ENCODE measurements around the gene FYCO1.
A peak's percentile ranks its signal among the peaks of the same experiment; 100 is the strongest.

FYCO1 gene

DNA sequence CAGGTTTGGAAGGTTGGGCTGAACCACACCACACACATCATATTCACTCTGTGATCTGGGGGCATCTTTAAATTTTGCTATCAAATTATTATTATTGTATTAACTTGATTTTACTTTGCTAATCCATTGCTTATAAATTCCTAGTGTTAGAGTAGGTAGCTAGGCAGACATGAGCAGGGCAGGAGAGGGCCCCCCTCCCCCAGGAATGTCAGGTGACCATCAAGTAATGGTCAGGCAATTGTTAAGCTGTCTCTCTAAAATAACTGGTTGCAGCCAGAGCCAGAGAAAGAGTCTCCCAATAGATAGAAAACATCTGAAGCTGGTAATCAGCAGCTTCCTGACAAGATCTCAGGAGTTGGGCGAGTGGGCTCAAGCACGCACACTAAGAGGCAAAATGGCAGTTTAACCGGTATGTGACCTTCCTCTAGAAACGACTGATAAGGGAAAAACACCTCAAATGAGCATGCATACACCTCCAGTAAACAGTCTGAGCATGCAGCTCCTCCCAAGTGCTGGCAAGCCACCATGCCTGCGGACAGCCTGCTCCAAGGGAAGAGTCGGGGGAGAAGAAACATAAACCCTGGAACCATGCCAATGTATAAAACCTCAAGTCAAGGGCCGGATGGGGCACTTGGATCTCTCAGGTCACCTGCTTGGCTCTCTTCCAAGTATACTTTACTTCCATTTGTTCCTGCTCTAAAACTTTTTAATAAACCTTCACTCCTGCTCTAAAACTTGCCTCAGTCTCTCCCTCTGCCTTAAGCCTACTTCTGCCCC is 55.4 kb downstream of the FYCO1 start:
- Histone ChIP-seq H3K79me2 (ENCODE audit: insufficient read depth, low read length) (no peaks in the 10 kb centered on the region), H3K9ac (ENCODE audit: low read depth, low read length, poor library complexity, severe bottlenecking) (no peak overlapping the region), H3K9me3 (ENCODE audit: insufficient read depth, low read depth, low read length) (no peaks in the 10 kb centered on the region), H3K4me2 (ENCODE audit: low read depth, low read length, poor library complexity, severe bottlenecking) (no peak overlapping the region), H4K20me1 (ENCODE audit: insufficient read depth, low read length, poor library complexity, severe bottlenecking) (no peaks in the 10 kb centered on the region), H3F3A (ENCODE audit: low read depth) (no peaks in the 10 kb centered on the region), H2AFZ (ENCODE audit: low read length) (no peak overlapping the region), H3K4me3 (ENCODE audit: low read length, poor library complexity, severe bottlenecking) (no peak overlapping the region), H3K27me3 (ENCODE audit: insufficient read depth, low read length, poor library complexity, severe bottlenecking) (no peaks in the 10 kb centered on the region), H3K4me1 (ENCODE audit: insufficient read depth, low read length, poor library complexity, severe bottlenecking) (peaks cover 26% of the 10 kb centered on the region), H3K9me2 (replicated peaks; ENCODE audit: low read depth, low read length) (no peaks in the 10 kb centered on the region), H3K36me3 (ENCODE audit: insufficient read depth, low read length) (peaks cover 6% of the 10 kb centered on the region; the same call in 1 of the 2 replicates)
- TF ChIP-seq EZH2phosphoT487 (IDR thresholded peaks at IDR 0.05; ENCODE audit: borderline replicate concordance): no peak
- no peak for TF ChIP-seq CTCF (conservative IDR thresholded peaks at IDR 0.05; ENCODE audit: low read length)

DNA sequence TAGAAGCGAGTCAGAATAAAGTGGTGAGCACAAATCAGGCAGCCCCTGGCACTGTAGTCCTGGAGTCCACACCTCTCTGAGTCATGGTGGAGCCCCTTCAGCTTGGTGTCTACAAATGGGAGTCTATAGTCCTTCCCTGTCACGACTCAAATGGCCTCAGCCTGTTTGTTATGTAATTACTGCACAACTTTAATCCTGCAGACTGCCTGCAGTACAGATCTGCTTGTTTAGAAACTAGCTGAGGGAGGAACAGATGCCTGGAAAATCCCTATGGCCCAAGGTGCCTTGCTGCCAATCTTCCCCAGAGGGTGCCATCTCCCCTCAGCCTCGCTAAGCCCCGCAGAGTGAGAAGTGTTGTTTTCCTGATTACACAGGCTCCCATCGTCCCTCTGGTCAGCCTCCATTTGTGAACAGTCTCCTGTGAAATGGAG is 56.3 kb downstream of the FYCO1 start:
- peaks cover 11% of the 10 kb centered on the region; the same call in 1 of the 2 replicates for H3K36me3 ChIP-seq (ENCODE audit: insufficient read depth, low read length)
- H4K20me1 ChIP-seq (ENCODE audit: insufficient read depth, low read length, poor library complexity, severe bottlenecking): no peaks in the 10 kb centered on the region
- no peaks in the 10 kb centered on the region for H3K9me2 ChIP-seq (replicated peaks; ENCODE audit: low read depth, low read length)
- no peak overlapping the region for H3K4me2 ChIP-seq (ENCODE audit: low read depth, low read length, poor library complexity, severe bottlenecking)
- no peaks in the 10 kb centered on the region for H3K27me3 ChIP-seq (ENCODE audit: insufficient read depth, low read length, poor library complexity, severe bottlenecking)
- TF ChIP-seq CTCF (conservative IDR thresholded peaks at IDR 0.05; ENCODE audit: low read length) (no peak), EZH2phosphoT487 (IDR thresholded peaks at IDR 0.05; ENCODE audit: borderline replicate concordance) (no peak)
- no peak overlapping the region for H3K9ac ChIP-seq (ENCODE audit: low read depth, low read length, poor library complexity, severe bottlenecking)
- H3K79me2 ChIP-seq (ENCODE audit: insufficient read depth, low read length): no peaks in the 10 kb centered on the region
- no peak overlapping the region for H2AFZ ChIP-seq (ENCODE audit: low read length)
- peaks cover 26% of the 10 kb centered on the region for H3K4me1 ChIP-seq (ENCODE audit: insufficient read depth, low read length, poor library complexity, severe bottlenecking)
- H3K9me3 ChIP-seq (ENCODE audit: insufficient read depth, low read depth, low read length): no peaks in the 10 kb centered on the region
- H3K4me3 ChIP-seq (ENCODE audit: low read length, poor library complexity, severe bottlenecking): no peak overlapping the region
- H3F3A ChIP-seq (ENCODE audit: low read depth): no peaks in the 10 kb centered on the region

GRCh38 chr3:45938864-45939263 is 56.8 kb downstream of the FYCO1 start:
- Histone ChIP-seq H3K4me1 (ENCODE audit: insufficient read depth, low read length, poor library complexity, severe bottlenecking) (peaks cover 24% of the 10 kb centered on the region), H3F3A (ENCODE audit: low read depth) (no peaks in the 10 kb centered on the region), H3K9ac (ENCODE audit: low read depth, low read length, poor library complexity, severe bottlenecking) (no peak overlapping the region), H2AFZ (ENCODE audit: low read length) (no peak overlapping the region), H3K9me3 (ENCODE audit: insufficient read depth, low read depth, low read length) (no peaks in the 10 kb centered on the region), H4K20me1 (ENCODE audit: insufficient read depth, low read length, poor library complexity, severe bottlenecking) (no peaks in the 10 kb centered on the region), H3K79me2 (ENCODE audit: insufficient read depth, low read length) (no peaks in the 10 kb centered on the region), H3K9me2 (replicated peaks; ENCODE audit: low read depth, low read length) (no peaks in the 10 kb centered on the region), H3K27me3 (ENCODE audit: insufficient read depth, low read length, poor library complexity, severe bottlenecking) (no peaks in the 10 kb centered on the region), H3K36me3 (ENCODE audit: insufficient read depth, low read length) (peaks cover 12% of the 10 kb centered on the region; the same call in 1 of the 2 replicates), H3K4me2 (ENCODE audit: low read depth, low read length, poor library complexity, severe bottlenecking) (no peak overlapping the region), H3K4me3 (ENCODE audit: low read length, poor library complexity, severe bottlenecking) (no peak overlapping the region)
- TF ChIP-seq CTCF (conservative IDR thresholded peaks at IDR 0.05; ENCODE audit: low read length) (peak; percentile 83), EZH2phosphoT487 (IDR thresholded peaks at IDR 0.05; ENCODE audit: borderline replicate concordance) (no peak)
